H1 (cell line): ENCODE results near the gene MACROD2. TPM values are rescaled to one million over a fixed set of nuclear protein-coding genes. Genes with fewer than 3 reads are reported as not detected.

Experiments
- CTCF ChIA-PET: fragments of 300-600 bp; sonication (Branson Sonifier 250); formaldehyde crosslinking; loops from one replicate; lab custom pipeline; 2021; ENCODE audit not compliant: partially characterized antibody; lab: Charles Lee
- POLR2A ChIA-PET: fragments of 300-600 bp; sonication (Branson Sonifier 250); formaldehyde crosslinking; loops from one replicate; lab custom pipeline; 2021; ENCODE audit warnings: inconsistent platforms; ENCODE audit not compliant: partially characterized antibody; lab: Charles Lee
- DNase-seq, 2 experiments: peaks; one replicate each; pipeline versions ENCODE4 v3.0.0 to v3.0.0-alpha.2; 2010 to 2022; ENCODE audit warnings: low spot score in 2 of 2, low read depth in 1 of 2, mixed read lengths in 1 of 2
- FAIRE-seq: peaks from 2 replicates; lab custom pipeline; 2011; peaks lifted over from hg19 to GRCh38; lab: Jason Lieb, UNC
- H2AFZ ChIP-seq: 2 replicates; pipeline ENCODE4 v1.8.1; 2012; ENCODE audit warnings: low read length, inconsistent platforms
- H2AK5ac ChIP-seq: 2 replicates; pipeline ENCODE4 v1.6.1; 2013; ENCODE audit warnings: low read depth, low read length
- H2BK120ac ChIP-seq: replicated peaks from 2 replicates; pipeline ENCODE3; 2013; ENCODE audit warnings: low read depth, low read length, inconsistent platforms
- H2BK12ac ChIP-seq: 2 replicates; pipeline ENCODE4 v1.6.1; 2013; ENCODE audit warnings: low read depth, low read length
- H2BK15ac ChIP-seq: 2 replicates; pipeline ENCODE4 v1.6.1; 2013; ENCODE audit warnings: low read length
- H2BK20ac ChIP-seq: 2 replicates; pipeline ENCODE4 v1.6.1; 2013; ENCODE audit warnings: low read length
- H2BK5ac ChIP-seq: 2 replicates; pipeline ENCODE4 v1.6.1; 2013; ENCODE audit warnings: low read depth, low read length
- H3K14ac ChIP-seq: 2 replicates; pipeline ENCODE4 v1.6.1; 2013; ENCODE audit warnings: inconsistent platforms; ENCODE audit not compliant: insufficient read length
- H3K18ac ChIP-seq: 2 replicates; pipeline ENCODE4 v1.6.1; 2013; ENCODE audit warnings: low read length; ENCODE audit errors: extremely low read depth
- H3K23ac ChIP-seq: 2 replicates; pipeline ENCODE4 v1.6.1; 2013; ENCODE audit warnings: inconsistent platforms; ENCODE audit not compliant: insufficient read length
- H3K23me2 ChIP-seq: 2 replicates; pipeline ENCODE4 v1.6.1; 2013; ENCODE audit warnings: low read depth, low read length
- H3K27ac ChIP-seq: 2 replicates; pipeline ENCODE4 v1.6.1; 2011; ENCODE audit warnings: low read depth, low read length, inconsistent platforms
- H3K27me3 ChIP-seq, 4 experiments: replicated peaks in 1 of 4; 1 replicate in 1 of 4; 2 replicates in 3 of 4; pipeline versions ENCODE4 v1.6.1 to v1.8.1; 2011 to 2013; ENCODE audit warnings: low read length in 3 of 4, mild to moderate bottlenecking in 3 of 4, inconsistent platforms in 2 of 4, mixed read lengths in 2 of 4, moderate library complexity in 1 of 4; ENCODE audit not compliant: control insufficient read depth in 3 of 4, insufficient read depth in 3 of 4; ENCODE audit errors: extremely low read depth in 1 of 4
- H3K36me3 ChIP-seq, 4 experiments: 2 replicates each; pipeline versions ENCODE4 v1.6.1 to v1.8.1; 2011 to 2013; ENCODE audit warnings: mild to moderate bottlenecking in 4 of 4, low read length in 3 of 4, moderate library complexity in 2 of 4, control low read depth in 1 of 4, inconsistent platforms in 1 of 4; ENCODE audit not compliant: insufficient read depth in 4 of 4, control insufficient read depth in 2 of 4
- H3K4ac ChIP-seq: replicated peaks from 2 replicates; pipeline ENCODE3; 2013; ENCODE audit warnings: low read length, low read depth, mixed read lengths, inconsistent platforms; ENCODE audit not compliant: insufficient read length
- H3K4me1 ChIP-seq, 4 experiments: replicated peaks in 1 of 4; 1 replicate in 1 of 4; 2 replicates in 3 of 4; pipeline versions ENCODE4 v1.6.1 to v1.8.1; 2011 to 2013; ENCODE audit warnings: low read length in 3 of 4, inconsistent platforms in 2 of 4, mixed read lengths in 1 of 4; ENCODE audit not compliant: insufficient read depth in 4 of 4, control insufficient read depth in 3 of 4
- H3K4me2 ChIP-seq, 2 experiments: 2 replicates each; pipeline versions ENCODE4 v1.6.1 to v1.8.1; 2011 to 2013; ENCODE audit warnings: low read depth in 2 of 2, low read length in 2 of 2, control low read depth in 1 of 2, inconsistent platforms in 1 of 2, mild to moderate bottlenecking in 1 of 2; ENCODE audit not compliant: insufficient read depth in 1 of 2
- H3K4me3 ChIP-seq, 4 experiments: fragments of 200-600, 300-600 bp in 1 of 4; sonication (generic), shearing (Covaris generic), sonication (Bioruptor Twin) in 1 of 4; 2 replicates each; pipeline versions ENCODE4 v1.5.1 to v1.8.1; 2011 to 2016; ENCODE audit warnings: low read length in 4 of 4, low read depth in 3 of 4, control low read depth in 2 of 4, inconsistent platforms in 2 of 4, mild to moderate bottlenecking in 2 of 4, mixed read lengths in 1 of 4, moderate library complexity in 1 of 4; ENCODE audit not compliant: insufficient read depth in 2 of 4; ENCODE audit errors: extremely low read depth in 1 of 4
- H3K56ac ChIP-seq: replicated peaks from 2 replicates; pipeline ENCODE3; 2013; ENCODE audit warnings: low read depth, mild to moderate bottlenecking, mixed read lengths, low read length, inconsistent platforms; ENCODE audit not compliant: insufficient read length
- H3K79me1 ChIP-seq: 2 replicates; pipeline ENCODE4 v1.6.1; 2013; ENCODE audit warnings: low read depth, low read length, control low read depth
- H3K79me2 ChIP-seq, 2 experiments: 2 replicates each; pipeline versions ENCODE4 v1.6.1 to v1.8.1; 2012 to 2013; ENCODE audit warnings: low read length in 2 of 2, mild to moderate bottlenecking in 2 of 2, inconsistent platforms in 1 of 2; ENCODE audit not compliant: insufficient read depth in 2 of 2, control insufficient read depth in 1 of 2
- H3K9ac ChIP-seq, 4 experiments: replicated peaks in 1 of 4; 1 replicate in 1 of 4; 2 replicates in 3 of 4; pipeline versions ENCODE4 v1.6.1 to v1.8.1; 2011 to 2013; ENCODE audit warnings: low read depth in 3 of 4, low read length in 3 of 4, control low read depth in 2 of 4, mild to moderate bottlenecking in 2 of 4, moderate library complexity in 2 of 4, inconsistent platforms in 1 of 4; ENCODE audit errors: extremely low read depth in 1 of 4
- H3K9me3 ChIP-seq, 2 experiments: 2 replicates each; pipeline versions ENCODE4 v1.6.1 to v1.8.1; 2012 to 2013; ENCODE audit warnings: mild to moderate bottlenecking in 2 of 2, moderate library complexity in 2 of 2, control low read depth in 1 of 2, inconsistent platforms in 1 of 2, low read depth in 1 of 2, low read length in 1 of 2, mixed read lengths in 1 of 2; ENCODE audit not compliant: insufficient read depth in 2 of 2
- H4K20me1 ChIP-seq, 2 experiments: replicated peaks in 1 of 2; 2 replicates each; pipeline versions ENCODE3 to v1.8.1; 2011 to 2013; ENCODE audit warnings: inconsistent platforms in 2 of 2, low read length in 2 of 2, mild to moderate bottlenecking in 1 of 2; ENCODE audit not compliant: insufficient read depth in 2 of 2, control insufficient read depth in 1 of 2
- H4K5ac ChIP-seq: 2 replicates; pipeline ENCODE4 v1.6.1; 2013; ENCODE audit warnings: low read length, low read depth, mixed read lengths, inconsistent platforms; ENCODE audit not compliant: insufficient read length
- H4K8ac ChIP-seq: 2 replicates; pipeline ENCODE4 v1.8.0; 2013; ENCODE audit warnings: mild to moderate bottlenecking, moderate library complexity, low read length, inconsistent platforms; ENCODE audit not compliant: insufficient read depth; ENCODE audit errors: extremely low read depth
- H4K91ac ChIP-seq: replicated peaks from 2 replicates; pipeline ENCODE3; 2013; ENCODE audit warnings: low read length, mixed read lengths, inconsistent platforms; ENCODE audit not compliant: insufficient read length
- BCL11A ChIP-seq, 2 experiments: IDR thresholded peaks; one replicate each; pipeline ENCODE4 v1.6.1; 2011; ENCODE audit warnings: low read depth in 2 of 2, low read length in 2 of 2, mild to moderate bottlenecking in 2 of 2
- CBX5 ChIP-seq: fragments of 300-800, 300-1000 bp; sonication (generic); IDR thresholded peaks from 2 replicates; pipeline ENCODE4 v1.7.1; 2016; ENCODE audit warnings: antibody characterized with exemption, low read length, low read depth
- CEBPB ChIP-seq: IDR thresholded peaks from 2 replicates; pipeline ENCODE4 v1.6.1; 2012; ENCODE audit warnings: low read depth, low read length
- HDAC2 ChIP-seq, 2 experiments: fragments of 300-600 bp in 1 of 2; sonication (generic) in 1 of 2; IDR thresholded peaks; 2 replicates each; pipeline ENCODE4 v1.6.1; 2011 to 2012; ENCODE audit warnings: low read depth in 2 of 2, low read length in 2 of 2, mild to moderate bottlenecking in 2 of 2, moderate library complexity in 2 of 2, borderline replicate concordance in 1 of 2, inconsistent platforms in 1 of 2
- JUND ChIP-seq: IDR thresholded peaks from 2 replicates; pipeline ENCODE4 v1.6.1; 2011; ENCODE audit warnings: mild to moderate bottlenecking, improper control_type of control experiment, low read length
- KDM1A ChIP-seq: fragments of 200-600, 300-600 bp; sonication (generic); IDR thresholded peaks from 2 replicates; pipeline ENCODE4 v1.7.1; 2016; ENCODE audit warnings: mild to moderate bottlenecking, low read length, borderline replicate concordance
- MAFK ChIP-seq: IDR thresholded peaks from 2 replicates; pipeline ENCODE4 v1.6.1; 2012; ENCODE audit warnings: low read depth, mild to moderate bottlenecking, improper control_type of control experiment, low read length
- NANOG ChIP-seq: IDR thresholded peaks from 2 replicates; pipeline ENCODE4 v1.6.1; 2011; ENCODE audit warnings: low read length, low read depth, mild to moderate bottlenecking, inconsistent platforms; ENCODE audit not compliant: insufficient read depth, poor library complexity, severe bottlenecking
- SP1 ChIP-seq: IDR thresholded peaks from 2 replicates; pipeline ENCODE4 v1.6.1; 2011; ENCODE audit warnings: low read depth, low read length
- TBP ChIP-seq: IDR thresholded peaks from 2 replicates; pipeline ENCODE4 v1.6.1; 2011; ENCODE audit warnings: low read depth, low read length, improper control_type of control experiment
- WGBS, 2 experiments: shearing (Covaris generic) in 1 of 2; methylation state at CpG; one replicate each; pipeline versions ENCODE4 v1.1.6 to v1.1.7; 2013 to 2015; ENCODE audit warnings: low lambda C conversion rate in 2 of 2, mixed read lengths in 2 of 2, inconsistent platforms in 1 of 2, low coverage in 1 of 2, missing lambda C conversion rate in 1 of 2; ENCODE audit not compliant: insufficient replicate concordance in 2 of 2, insufficient coverage in 1 of 2, insufficient read length in 1 of 2; ENCODE audit errors: extremely low coverage in 1 of 2, missing lambda C conversion rate in 1 of 2; 5-methylcytosine and 5-hydroxymethylcytosine counted together
- polyA plus RNA-seq, 7 experiments: library from polyadenylated mRNA; depleted of rRNA in 3 of 7; stranded (reverse) in 5 of 7; unstranded in 2 of 7; fragments of >200 nt in 5 of 7; fragments of 200-250 nt in 2 of 7; gene quantifications; 1 replicate in 5 of 7; 2 replicates in 1 of 7; 4 replicates in 1 of 7; pipeline versions ENCODE4 v1.2.1 to v1.2.3, GENCODE V29; 2011 to 2013; ENCODE audit warnings: missing spikeins in 2 of 7, mixed read lengths in 2 of 7
- total RNA-seq: library from RNA; stranded (reverse); fragmentation: NEBNext Ultra II Directional; extraction: Animal tissue kit (Norgen Biotek cat#: 25700); gene quantifications from 2 replicates; pipeline ENCODE4 v1.2.1, GENCODE V29; 2021

MACROD2 gene
- total and polyA plus RNA-seq, 2 of the 8 experiments (the other 6 are each of a cell fraction or from before 2014, with no cell fraction given): 0.70 to 3.9 TPM

GRCh38 chr20:14745830-14746229, 750.5 kb downstream of the MACROD2 start:
- FAIRE-seq: no peak

More at GRCh38 chr20:14745830-14746229, 750.5 kb downstream of the MACROD2 start:
- Histone ChIP-seq H3K4me3 (no peak overlapping the region), H3K36me3 (no peaks in the 10 kb centered on the region), H4K91ac (no peak overlapping the region), H3K27me3 (no peaks in the 10 kb centered on the region), H3K9ac (no peak overlapping the region), H4K8ac (no peak overlapping the region), H4K20me1 (no peaks in the 10 kb centered on the region), H2BK120ac (no peak overlapping the region), H3K14ac (no peak overlapping the region), H3K18ac (no peak overlapping the region), H2BK12ac (no peak overlapping the region), H3K27ac (no peak overlapping the region), H2BK20ac (no peak overlapping the region), H3K23me2 (no peaks in the 10 kb centered on the region), H3K4me1 (0 out of 7 replicates have a peak, but pooled peaks cover 0 to 4% (median 0%) of the 10 kb centered on the region in 4 experiments), H3K4me2 (no peak overlapping the region), H2BK15ac (no peak overlapping the region), H3K56ac (no peak overlapping the region), H3K79me1 (no peaks in the 10 kb centered on the region), H2BK5ac (no peak overlapping the region), H2AFZ (no peak overlapping the region), H3K4ac (no peak overlapping the region), H3K9me3 (no peaks in the 10 kb centered on the region), H3K79me2 (no peaks in the 10 kb centered on the region), H4K5ac (no peak overlapping the region), H2AK5ac (no peak overlapping the region), H3K23ac (no peak overlapping the region)
- no peak for DNase-seq
- WGBS, 2 experiments: 92% methylated on average over 2 of the region's 2 CpGs; no CpG with 5 or more reads in 1 of the 2 experiments
- TF ChIP-seq CEBPB (no peak), JUND (no peak), SP1 (no peak), TBP (no peak), BCL11A (IDR thresholded peaks at IDR 0.05; ENCODE audit: low read depth in 2 of 2, low read length in 2 of 2) (no peak), MAFK (no peak), CBX5 (no peak), KDM1A (no peak), HDAC2 (IDR thresholded peaks at IDR 0.05; ENCODE audit: borderline replicate concordance in 1 of 2, low read depth in 2 of 2, low read length in 2 of 2) (no peak), NANOG (no peak)
- ChIA-PET CTCF (interaction anchor here (1.2 kb wide), 1 partner anchor 16 kb away, joined by 3 read pairs; no protein-coding TSS in a partner anchor), POLR2A (no interaction called here)
